K562 (cell line): ENCODE measurements around the gene GPC2. TPM values are rescaled to one million over a fixed set of nuclear protein-coding genes. Genes with fewer than 3 reads are reported as not detected.

Source experiments
- ATAC-seq: fragments of 200-7000 bp; cut with Tn5 transposase; 3 replicates; pipeline ENCODE4 v1.9.1; 2020; ENCODE audit warnings: moderate library complexity
- BruUV-seq: library from RNA; stranded (reverse); fragments of 400-500 nt; replicated peaks from 2 replicates; lab custom pipeline; 2021; lab: Mats Ljungman, UMichigan
- CTCF ChIA-PET: fragments of 300-600 bp; formaldehyde crosslinking; extraction: SDS; loops from one replicate; lab custom pipeline; 2021; ENCODE audit warnings: low intra/inter-chr PET ratio; lab: Yijun Ruan, JAX
- POLR2A ChIA-PET: fragments of 300-600, 350-650 bp; sonication (Branson Sonifier 250); formaldehyde crosslinking; extraction: SDS; loops from one replicate; lab custom pipeline; 2021; ENCODE audit warnings: antibody characterized with exemption, inconsistent platforms; lab: Yijun Ruan, JAX
- DNase-seq, 4 experiments: peaks; one replicate each; pipeline versions ENCODE4 v3.0.0 to v3.0.0-alpha.2; 2011 to 2018; ENCODE audit warnings: low spot score in 3 of 4, mixed read lengths in 3 of 4; ENCODE audit errors: extremely low read depth in 1 of 4
- FAIRE-seq: peaks from 2 replicates; lab custom pipeline; 2011; peaks lifted over from hg19 to GRCh38; lab: Jason Lieb, UNC
- H2AFZ ChIP-seq: 2 replicates; pipeline ENCODE4 v1.6.0; 2011; ENCODE audit warnings: low read depth, low read length, control low read depth, inconsistent platforms
- H3K27ac ChIP-seq: fragments of 200-600 bp; 3 replicates; pipeline ENCODE4 v1.8.0; 2011; ENCODE audit warnings: low read depth, mild to moderate bottlenecking, control low read depth, inconsistent platforms, low read length, moderate library complexity, mixed read lengths; ENCODE audit errors: extremely low read depth
- H3K27me3 ChIP-seq, 2 experiments: fragments of 300-600 bp in 1 of 2; 2 replicates in 1 of 2; 3 replicates in 1 of 2; pipeline versions ENCODE4 v1.6.0 to v1.8.0; 2011; ENCODE audit warnings: inconsistent platforms in 2 of 2, low read length in 2 of 2, mild to moderate bottlenecking in 1 of 2, mixed read lengths in 1 of 2, moderate library complexity in 1 of 2; ENCODE audit not compliant: control insufficient read depth in 2 of 2, insufficient read depth in 2 of 2
- H3K36me3 ChIP-seq: fragments of 300-600 bp; 3 replicates; pipeline ENCODE4 v1.8.0; 2011; ENCODE audit warnings: mild to moderate bottlenecking, low read length, inconsistent platforms; ENCODE audit not compliant: control insufficient read depth, insufficient read depth
- H3K4me1 ChIP-seq, 2 experiments: fragments of 200-600 bp in 1 of 2; replicated peaks in 1 of 2; 2 replicates in 1 of 2; 3 replicates in 1 of 2; pipeline versions ENCODE4 v1.5.1 to v1.8.0; 2011; ENCODE audit warnings: inconsistent platforms in 2 of 2, low read length in 2 of 2, mild to moderate bottlenecking in 1 of 2, mixed read lengths in 1 of 2, moderate library complexity in 1 of 2; ENCODE audit not compliant: control insufficient read depth in 2 of 2, insufficient read depth in 2 of 2
- H3K4me2 ChIP-seq: 2 replicates; pipeline ENCODE4 v1.6.1; 2011; ENCODE audit warnings: low read length, control low read depth, inconsistent platforms, mixed read lengths; ENCODE audit not compliant: insufficient read depth
- H3K4me3 ChIP-seq: fragments of 200-600 bp; sonication (generic), shearing (Covaris generic); 2 replicates; pipeline ENCODE4 v1.5.1; 2016; ENCODE audit warnings: control low read depth, inconsistent platforms
- H3K79me2 ChIP-seq: fragments of 200-600 bp; 3 replicates; pipeline ENCODE4 v1.8.0; 2011; ENCODE audit warnings: low read length, inconsistent platforms; ENCODE audit not compliant: control insufficient read depth, insufficient read depth
- H3K9ac ChIP-seq, 2 experiments: 2 replicates each; pipeline versions ENCODE4 v1.6.0 to v1.6.1; 2011; ENCODE audit warnings: low read depth in 2 of 2, low read length in 2 of 2, control low read depth in 1 of 2, inconsistent platforms in 1 of 2, mild to moderate bottlenecking in 1 of 2, mixed read lengths in 1 of 2; ENCODE audit not compliant: insufficient read depth in 1 of 2
- H3K9me1 ChIP-seq: one replicate; pipeline ENCODE4 v1.6.0; 2011; ENCODE audit warnings: inconsistent platforms, mild to moderate bottlenecking, low read length, moderate library complexity; ENCODE audit not compliant: control insufficient read depth, insufficient read depth
- H3K9me3 ChIP-seq: replicated peaks from 2 replicates; pipeline ENCODE4 v1.5.1; 2011; ENCODE audit warnings: low read depth, low read length, inconsistent platforms; ENCODE audit not compliant: control insufficient read depth, insufficient read depth
- H4K20me1 ChIP-seq: replicated peaks from 2 replicates; pipeline ENCODE4 v1.6.1; 2011; ENCODE audit warnings: low read length, inconsistent platforms, mixed read lengths; ENCODE audit not compliant: control insufficient read depth, insufficient read depth
- CBX1 ChIP-seq: sonication (generic); IDR thresholded peaks from 2 replicates; pipeline ENCODE4 v1.6.1; 2016; ENCODE audit warnings: antibody characterized with exemption, low read depth, mild to moderate bottlenecking
- COPS2 ChIP-seq: fragments of 450-650 bp; conservative IDR thresholded peaks from 2 replicates; pipeline ENCODE4 v1.6.1; 2016; ENCODE audit warnings: mild to moderate bottlenecking, moderate library complexity
- FOXJ2 ChIP-seq: fragments of 200-800 bp; sonication (Bioruptor generic); IDR thresholded peaks from 2 replicates; pipeline ENCODE4 v1.6.1; 2016; ENCODE audit warnings: missing genetic modification characterization, missing compliant biosample characterization
- FOXK1 ChIP-seq: sonication (generic); formaldehyde crosslinking; IDR thresholded peaks from 2 replicates; pipeline ENCODE4 v1.8.0; 2022; ENCODE audit warnings: missing genetic modification reagents, mild to moderate bottlenecking, borderline replicate concordance
- KAT8 ChIP-seq: fragments of 450-650 bp; IDR thresholded peaks from 2 replicates; pipeline ENCODE4 v1.6.1; 2016; ENCODE audit warnings: low read depth, mild to moderate bottlenecking
- RBM14 ChIP-seq: fragments of 200-400 bp; formaldehyde crosslinking; IDR thresholded peaks from 2 replicates; pipeline ENCODE4 v1.6.1; 2018; ENCODE audit warnings: low read depth, mild to moderate bottlenecking, low read length, moderate library complexity, borderline replicate concordance; ENCODE audit not compliant: insufficient read depth
- SIX5 ChIP-seq, 2 experiments: IDR thresholded peaks; 2 replicates each; pipeline ENCODE4 v1.6.1; 2011; ENCODE audit warnings: low read length in 2 of 2, borderline replicate concordance in 1 of 2, low read depth in 1 of 2, mild to moderate bottlenecking in 1 of 2, moderate library complexity in 1 of 2; ENCODE audit not compliant: insufficient read depth in 1 of 2
- TAF15 ChIP-seq: fragments of 200-400 bp; formaldehyde crosslinking; IDR thresholded peaks from 2 replicates; pipeline ENCODE4 v1.6.1; 2017; ENCODE audit warnings: mild to moderate bottlenecking, low read depth, low read length, moderate library complexity
- ZC3H11A ChIP-seq: IDR thresholded peaks from 2 replicates; pipeline ENCODE4 v1.6.1; 2012; ENCODE audit warnings: low read depth, low read length, improper control_type of control experiment
- ZNF316 ChIP-seq: fragments of 450-650 bp; IDR thresholded peaks from 2 replicates; pipeline ENCODE4 v1.6.1; 2016
- ZNF407 ChIP-seq: fragments of 450-650 bp; IDR thresholded peaks from 2 replicates; pipeline ENCODE4 v1.6.1; 2016; ENCODE audit warnings: low read depth
- ZNF512 ChIP-seq: IDR thresholded peaks from 2 replicates; pipeline ENCODE4 v1.6.1; 2016; ENCODE audit warnings: missing genetic modification characterization, missing compliant biosample characterization
- WGBS: fragments of 100-300 bp; shearing (Covaris generic); methylation state at CpG from one replicate; pipeline ENCODE4 v1.1.6; 2016; ENCODE audit warnings: low coverage, mixed read lengths; ENCODE audit not compliant: insufficient coverage; ENCODE audit errors: missing lambda C conversion rate; 5-methylcytosine and 5-hydroxymethylcytosine counted together
- in situ Hi-C: fragments of 300-500 bp; cut with MboI; formaldehyde crosslinking; loops from 4 replicates; pipeline ENCODE4 v1.15.0; 2018; ENCODE audit warnings: inconsistent platforms, mixed read lengths
- intact Hi-C: fragments of 100-400 bp; cut with micrococcal nuclease; formaldehyde crosslinking; loops from 2 replicates; pipeline ENCODE4 v1.14.2; 2022
- polyA plus RNA-seq, 8 experiments: library from polyadenylated mRNA; depleted of rRNA in 4 of 8; stranded (reverse) in 5 of 8; unstranded in 3 of 8; fragments of >200 nt; fragmentation: Nextera tagmentation in 2 of 8; fragmentation: Illumina TruSeq in 1 of 8; extraction: Ambion mirVana in 2 of 8; extraction: Trizol in 1 of 8; gene quantifications; 2 replicates each; pipeline versions ENCODE4 v1.2.1 to v1.2.3, GENCODE V29; 2011 to 2014; ENCODE audit warnings: inconsistent platforms in 1 of 8, missing spikeins in 1 of 8
- total RNA-seq, 7 experiments: library from RNA; depleted of rRNA in 6 of 7; stranded (reverse); fragments of >200 nt in 6 of 7; fragmentation: Illumina TruSeq in 2 of 7; extraction: Trizol in 2 of 7; gene quantifications; 2 replicates each; pipeline versions ENCODE4 v1.2.1 to v1.2.3, GENCODE V29; 2011 to 2021; ENCODE audit warnings: low replicate concordance in 1 of 7

Gene GPC2
- total and polyA plus RNA-seq, 9 of the 15 experiments (the other 6 are each of a cell fraction or from before 2014, with no cell fraction given), result 0.06 to 7.7 (median 1.4) TPM; not detected in 1

- TF ChIP-seq TAF15, result no peak
- no peak for TF ChIP-seq COPS2
- TF ChIP-seq FOXJ2 (tag), result no peak
- TF ChIP-seq ZNF512 (tag), result no peak
- no peak for TF ChIP-seq ZNF316
- no peak for TF ChIP-seq ZC3H11A
- TF ChIP-seq KAT8, result no peak
- no peak for TF ChIP-seq SIX5 (IDR thresholded peaks at IDR 0.05; ENCODE audit: borderline replicate concordance in 1 of 2, insufficient read depth in 1 of 2, low read depth in 1 of 2, low read length in 2 of 2)
- no peak for TF ChIP-seq CBX1
These were observed 32.3 kb upstream of the GPC2 start (continued) for GRCh38 chr7:100209493-100209892.

- WGBS, result 7% methylated on average over 6 of the region's 6 CpGs
- ChIA-PET POLR2A (interaction anchor here (0.6 to 2.1 kb wide), 3 partner anchors 9 to 60 kb away, joined by 3 to 14 read pairs (median 3); partner anchors contain the start of gene LAMTOR4), CTCF (interaction anchor here (0.8 kb wide), 1 partner anchor 77 kb away, joined by 3 read pairs; no protein-coding TSS in a partner anchor)
- Histone ChIP-seq H3K4me1 (peaks cover 8 to 15% of the 10 kb centered on the region in 2 experiments; a peak in 4 of 5 replicates), H3K9me3 (no peaks in the 10 kb centered on the region), H3K27ac (peak overlapping the region; percentile 7; the same call in 1 of the 3 replicates), H3K36me3 (no peaks in the 10 kb centered on the region), H4K20me1 (no peaks in the 10 kb centered on the region), H3K27me3 (no peaks in the 10 kb centered on the region), H2AFZ (peak overlapping the region; percentile 90), H3K4me3 (peak overlapping the region; percentile 2; the same call in 1 of the 2 replicates), H3K4me2 (peak overlapping the region; percentile 79), H3K9ac (peak overlapping the region; percentile 5 to 41; a peak in 3 of 4 replicates), H3K9me1 (peaks cover 4% of the 10 kb centered on the region), H3K79me2 (no peaks in the 10 kb centered on the region)
- intact Hi-C loops, result no loop called here
- no TSS peak for BruUV-seq
- in situ Hi-C loops, result no loop called here
- ATAC-seq, result peak; percentile 84
- FAIRE-seq, result peak; percentile 58
- peak in 2 of 4 experiments; percentile 63 to 64 for DNase-seq
- no peak for TF ChIP-seq RBM14
- TF ChIP-seq FOXK1 (CRISPR knock-in tag), result no peak
- no peak for TF ChIP-seq ZNF407
These were observed 31.8 kb upstream of the GPC2 start for GRCh38 chr7:100208911-100209408.
